Measurements from ENCODE around the gene AOPEP. TPM values are rescaled to one million over a fixed set of nuclear protein-coding genes. Genes with fewer than 3 reads are reported as not detected.

The AOPEP gene
- total RNA-seq, 6 donors from 2014 or later = 55.4 to 410 (median 111) TPM

DNA sequence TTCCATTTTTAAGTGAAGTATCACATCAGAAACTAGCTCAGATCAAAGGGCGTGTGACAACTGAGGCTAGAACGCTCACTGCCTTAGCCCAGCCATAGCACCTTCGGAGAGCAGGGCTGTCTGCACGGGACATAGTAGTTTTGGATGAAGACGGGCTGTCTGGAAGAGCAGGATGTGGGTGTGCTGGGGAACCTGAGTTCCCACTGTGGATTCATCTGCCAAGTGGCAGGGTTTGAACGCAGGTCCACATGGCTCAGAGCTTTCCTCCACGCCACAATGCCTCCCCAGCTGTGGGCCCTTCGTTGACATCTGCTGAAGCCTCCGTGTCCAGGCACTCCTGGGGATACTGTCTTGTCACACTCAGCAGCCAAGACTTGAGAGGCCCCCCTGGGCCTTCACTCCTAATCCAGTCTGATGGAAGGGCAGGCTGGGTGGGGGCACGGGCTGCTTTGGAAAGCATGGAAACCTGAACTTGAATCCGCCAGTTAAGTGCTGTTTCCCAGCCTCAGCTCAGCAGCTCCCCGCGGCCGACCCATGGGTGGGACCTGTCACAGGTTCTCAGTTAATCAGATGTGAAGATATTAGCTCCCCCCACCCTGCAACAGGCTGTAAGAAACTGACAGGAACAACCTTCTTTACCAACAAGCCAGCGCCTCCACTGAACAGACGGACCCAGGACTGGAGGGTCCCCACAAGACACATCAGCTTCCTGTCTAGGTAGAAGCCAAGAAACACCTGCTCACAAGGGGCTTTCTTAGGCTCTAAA is 362.9 kb downstream of the AOPEP start:
- Histone ChIP-seq H3K27ac (peak overlapping the region; percentile 28 to 69 (median 57)), H3K9me3 (no peaks in the 10 kb centered on the region), H3K4me1 (peaks cover 43 to 59% (median 48%) of the 10 kb centered on the region in 4 donors), H3K36me3 (peaks cover 2 to 31% (median 22%) of the 10 kb centered on the region in 4 donors), H3K27me3 (no peaks in the 10 kb centered on the region), H3K4me3 (no peak overlapping the region)
- no peak for ATAC-seq (ENCODE audit: low FRiP score in 2 of 2)
- no peak for DNase-seq
- WGBS, 2 donors = 86 to 91% methylated on average over 16 of the region's 16 CpGs
- TF ChIP-seq, protein P1, sequence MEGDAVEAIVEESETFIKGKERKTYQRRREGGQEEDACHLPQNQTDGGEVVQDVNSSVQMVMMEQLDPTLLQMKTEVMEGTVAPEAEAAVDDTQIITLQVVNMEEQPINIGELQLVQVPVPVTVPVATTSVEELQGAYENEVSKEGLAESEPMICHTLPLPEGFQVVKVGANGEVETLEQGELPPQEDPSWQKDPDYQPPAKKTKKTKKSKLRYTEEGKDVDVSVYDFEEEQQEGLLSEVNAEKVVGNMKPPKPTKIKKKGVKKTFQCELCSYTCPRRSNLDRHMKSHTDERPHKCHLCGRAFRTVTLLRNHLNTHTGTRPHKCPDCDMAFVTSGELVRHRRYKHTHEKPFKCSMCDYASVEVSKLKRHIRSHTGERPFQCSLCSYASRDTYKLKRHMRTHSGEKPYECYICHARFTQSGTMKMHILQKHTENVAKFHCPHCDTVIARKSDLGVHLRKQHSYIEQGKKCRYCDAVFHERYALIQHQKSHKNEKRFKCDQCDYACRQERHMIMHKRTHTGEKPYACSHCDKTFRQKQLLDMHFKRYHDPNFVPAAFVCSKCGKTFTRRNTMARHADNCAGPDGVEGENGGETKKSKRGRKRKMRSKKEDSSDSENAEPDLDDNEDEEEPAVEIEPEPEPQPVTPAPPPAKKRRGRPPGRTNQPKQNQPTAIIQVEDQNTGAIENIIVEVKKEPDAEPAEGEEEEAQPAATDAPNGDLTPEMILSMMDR (IDR thresholded peaks at IDR 0.05) = no peak
- TF ChIP-seq POLR2AphosphoS5 (IDR thresholded peaks at IDR 0.05) (no peak), EP300 (IDR thresholded peaks at IDR 0.05) (no peak), POLR2A (IDR thresholded peaks at IDR 0.05) (no peak)

GRCh38 chr9:95090023-95090791 is 363.7 kb downstream of the AOPEP start:
- Histone ChIP-seq H3K36me3 (peaks cover 2 to 25% (median 16%) of the 10 kb centered on the region in 4 donors), H3K4me1 (peaks cover 43 to 66% (median 53%) of the 10 kb centered on the region in 4 donors), H3K27ac (peak overlapping the region; percentile 37 to 69 (median 62)), H3K4me3 (no peak overlapping the region), H3K27me3 (no peaks in the 10 kb centered on the region), H3K9me3 (no peaks in the 10 kb centered on the region)
- TF ChIP-seq POLR2AphosphoS5 (IDR thresholded peaks at IDR 0.05) (no peak), POLR2A (IDR thresholded peaks at IDR 0.05) (no peak), EP300 (IDR thresholded peaks at IDR 0.05) (no peak)
- TF ChIP-seq, protein P1 (IDR thresholded peaks at IDR 0.05) = no peak
- WGBS, 2 donors = 59 to 68% methylated on average over 9 to 22 of the region's 22 CpGs
- DNase-seq (peak in 1 of 2 donors; percentile 78), ATAC-seq (ENCODE audit: low FRiP score in 2 of 2) (peak; percentile 6 to 12)

DNA sequence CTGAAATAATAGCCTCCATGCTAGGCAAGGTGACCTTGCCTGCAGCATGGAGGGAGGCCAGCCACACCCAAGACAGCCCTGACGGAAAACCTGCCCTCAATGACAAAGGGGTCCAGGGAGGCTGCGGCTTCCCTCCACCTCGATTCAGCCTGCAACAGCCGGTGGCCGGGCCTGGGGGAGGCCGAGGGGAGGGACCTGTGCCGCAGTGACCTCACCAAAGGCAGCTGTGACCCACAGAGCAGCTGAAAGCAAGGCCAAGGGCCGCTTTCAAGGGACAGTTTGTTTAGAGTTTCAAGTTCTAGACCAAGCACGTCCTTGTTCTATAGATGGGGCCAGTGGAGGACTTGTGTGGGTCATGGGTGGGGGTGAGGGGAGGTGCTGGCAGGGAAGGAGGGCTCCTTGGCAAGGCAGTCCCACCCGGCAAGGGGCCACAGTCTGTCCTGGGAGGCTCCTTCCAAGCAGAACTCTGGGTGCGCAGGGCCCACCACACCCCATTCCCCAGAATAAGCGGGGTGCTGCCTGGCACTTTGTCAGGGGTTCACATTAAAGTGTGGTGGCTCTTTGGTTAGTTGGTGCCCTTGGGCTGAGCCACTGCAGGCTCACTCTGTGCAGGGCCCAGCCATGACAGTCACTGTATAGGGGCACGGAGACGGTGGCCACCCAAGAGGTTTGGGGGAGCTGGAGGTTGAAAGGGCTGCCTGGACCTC is 364.5 kb downstream of the AOPEP start:
- 87 to 92% methylated on average over 4 to 14 of the region's 14 CpGs for WGBS, 2 donors
- H3K4me3 ChIP-seq = no peak overlapping the region
- DNase-seq (no peak), ATAC-seq (ENCODE audit: low FRiP score in 2 of 2) (peak in 1 of 2 donors; percentile 3)
- H3K27me3 ChIP-seq = no peaks in the 10 kb centered on the region
- peaks cover 2 to 17% (median 9%) of the 10 kb centered on the region in 4 donors for H3K36me3 ChIP-seq
- H3K4me1 ChIP-seq = peaks cover 43 to 74% (median 56%) of the 10 kb centered on the region in 4 donors
- no peaks in the 10 kb centered on the region for H3K9me3 ChIP-seq
- peak overlapping the region; percentile 57 to 69 (median 62) for H3K27ac ChIP-seq
- TF ChIP-seq POLR2A (IDR thresholded peaks at IDR 0.05) (no peak), EP300 (IDR thresholded peaks at IDR 0.05) (no peak), POLR2AphosphoS5 (IDR thresholded peaks at IDR 0.05) (no peak)
- TF ChIP-seq, protein P1 (IDR thresholded peaks at IDR 0.05) = no peak

GRCh38 chr9:95091601-95092261 is 365.2 kb downstream of the AOPEP start:
- H3K4me1 ChIP-seq = peaks cover 43 to 79% (median 58%) of the 10 kb centered on the region in 4 donors

More at GRCh38 chr9:95091601-95092261, 365.2 kb downstream of the AOPEP start:
- TF ChIP-seq POLR2A (IDR thresholded peaks at IDR 0.05) = no peak
- TF ChIP-seq, protein P1 (IDR thresholded peaks at IDR 0.05) = no peak
- no peak for TF ChIP-seq EP300 (IDR thresholded peaks at IDR 0.05)
- TF ChIP-seq POLR2AphosphoS5 (IDR thresholded peaks at IDR 0.05) = no peak
- WGBS, 2 donors = 70 to 80% methylated on average over 1 to 12 of the region's 12 CpGs
- H3K27me3 ChIP-seq = no peaks in the 10 kb centered on the region
- peaks cover 0 to 10% (median 2%) of the 10 kb centered on the region in 4 donors for H3K36me3 ChIP-seq
- peak overlapping the region; percentile 57 to 69 (median 66) for H3K27ac ChIP-seq
- no peak overlapping the region for H3K4me3 ChIP-seq
- ATAC-seq (ENCODE audit: low FRiP score in 2 of 2) (peak in 1 of 2 donors; percentile 30), DNase-seq (no peak)
- no peaks in the 10 kb centered on the region for H3K9me3 ChIP-seq

All from upper lobe of left lung (tissue), 6 donors.